H1 (cell line): ENCODE measurements around the gene ANKS1B. TPM values are rescaled to one million over a fixed set of nuclear protein-coding genes. Genes with fewer than 3 reads are reported as not detected.

Source experiments
- CTCF ChIA-PET: fragments of 300-600 bp; sonication (Branson Sonifier 250); formaldehyde crosslinking; loops from one replicate; lab custom pipeline; 2021; ENCODE audit not compliant: partially characterized antibody; lab: Charles Lee
- POLR2A ChIA-PET: fragments of 300-600 bp; sonication (Branson Sonifier 250); formaldehyde crosslinking; loops from one replicate; lab custom pipeline; 2021; ENCODE audit warnings: inconsistent platforms; ENCODE audit not compliant: partially characterized antibody; lab: Charles Lee
- DNase-seq, 2 experiments: peaks; one replicate each; pipeline versions ENCODE4 v3.0.0 to v3.0.0-alpha.2; 2010 to 2022; ENCODE audit warnings: low spot score in 2 of 2, low read depth in 1 of 2, mixed read lengths in 1 of 2
- FAIRE-seq: peaks from 2 replicates; lab custom pipeline; 2011; peaks lifted over from hg19 to GRCh38; lab: Jason Lieb, UNC
- H2AFZ ChIP-seq: 2 replicates; pipeline ENCODE4 v1.8.1; 2012; ENCODE audit warnings: low read length, inconsistent platforms
- H2AK5ac ChIP-seq: 2 replicates; pipeline ENCODE4 v1.6.1; 2013; ENCODE audit warnings: low read depth, low read length
- H2BK120ac ChIP-seq: replicated peaks from 2 replicates; pipeline ENCODE3; 2013; ENCODE audit warnings: low read depth, low read length, inconsistent platforms
- H2BK12ac ChIP-seq: 2 replicates; pipeline ENCODE4 v1.6.1; 2013; ENCODE audit warnings: low read depth, low read length
- H2BK15ac ChIP-seq: 2 replicates; pipeline ENCODE4 v1.6.1; 2013; ENCODE audit warnings: low read length
- H2BK20ac ChIP-seq: 2 replicates; pipeline ENCODE4 v1.6.1; 2013; ENCODE audit warnings: low read length
- H2BK5ac ChIP-seq: 2 replicates; pipeline ENCODE4 v1.6.1; 2013; ENCODE audit warnings: low read depth, low read length
- H3K14ac ChIP-seq: 2 replicates; pipeline ENCODE4 v1.6.1; 2013; ENCODE audit warnings: inconsistent platforms; ENCODE audit not compliant: insufficient read length
- H3K18ac ChIP-seq: 2 replicates; pipeline ENCODE4 v1.6.1; 2013; ENCODE audit warnings: low read length; ENCODE audit errors: extremely low read depth
- H3K23ac ChIP-seq: 2 replicates; pipeline ENCODE4 v1.6.1; 2013; ENCODE audit warnings: inconsistent platforms; ENCODE audit not compliant: insufficient read length
- H3K23me2 ChIP-seq: 2 replicates; pipeline ENCODE4 v1.6.1; 2013; ENCODE audit warnings: low read depth, low read length
- H3K27ac ChIP-seq: 2 replicates; pipeline ENCODE4 v1.6.1; 2011; ENCODE audit warnings: low read depth, low read length, inconsistent platforms
- H3K27me3 ChIP-seq, 4 experiments: replicated peaks in 1 of 4; 1 replicate in 1 of 4; 2 replicates in 3 of 4; pipeline versions ENCODE4 v1.6.1 to v1.8.1; 2011 to 2013; ENCODE audit warnings: low read length in 3 of 4, mild to moderate bottlenecking in 3 of 4, inconsistent platforms in 2 of 4, mixed read lengths in 2 of 4, moderate library complexity in 1 of 4; ENCODE audit not compliant: control insufficient read depth in 3 of 4, insufficient read depth in 3 of 4; ENCODE audit errors: extremely low read depth in 1 of 4
- H3K36me3 ChIP-seq, 4 experiments: 2 replicates each; pipeline versions ENCODE4 v1.6.1 to v1.8.1; 2011 to 2013; ENCODE audit warnings: mild to moderate bottlenecking in 4 of 4, low read length in 3 of 4, moderate library complexity in 2 of 4, control low read depth in 1 of 4, inconsistent platforms in 1 of 4; ENCODE audit not compliant: insufficient read depth in 4 of 4, control insufficient read depth in 2 of 4
- H3K4ac ChIP-seq: replicated peaks from 2 replicates; pipeline ENCODE3; 2013; ENCODE audit warnings: low read length, low read depth, mixed read lengths, inconsistent platforms; ENCODE audit not compliant: insufficient read length
- H3K4me1 ChIP-seq, 4 experiments: replicated peaks in 1 of 4; 1 replicate in 1 of 4; 2 replicates in 3 of 4; pipeline versions ENCODE4 v1.6.1 to v1.8.1; 2011 to 2013; ENCODE audit warnings: low read length in 3 of 4, inconsistent platforms in 2 of 4, mixed read lengths in 1 of 4; ENCODE audit not compliant: insufficient read depth in 4 of 4, control insufficient read depth in 3 of 4
- H3K4me2 ChIP-seq, 2 experiments: 2 replicates each; pipeline versions ENCODE4 v1.6.1 to v1.8.1; 2011 to 2013; ENCODE audit warnings: low read depth in 2 of 2, low read length in 2 of 2, control low read depth in 1 of 2, inconsistent platforms in 1 of 2, mild to moderate bottlenecking in 1 of 2; ENCODE audit not compliant: insufficient read depth in 1 of 2
- H3K4me3 ChIP-seq, 4 experiments: fragments of 200-600, 300-600 bp in 1 of 4; sonication (generic), shearing (Covaris generic), sonication (Bioruptor Twin) in 1 of 4; 2 replicates each; pipeline versions ENCODE4 v1.5.1 to v1.8.1; 2011 to 2016; ENCODE audit warnings: low read length in 4 of 4, low read depth in 3 of 4, control low read depth in 2 of 4, inconsistent platforms in 2 of 4, mild to moderate bottlenecking in 2 of 4, mixed read lengths in 1 of 4, moderate library complexity in 1 of 4; ENCODE audit not compliant: insufficient read depth in 2 of 4; ENCODE audit errors: extremely low read depth in 1 of 4
- H3K56ac ChIP-seq: replicated peaks from 2 replicates; pipeline ENCODE3; 2013; ENCODE audit warnings: low read depth, mild to moderate bottlenecking, mixed read lengths, low read length, inconsistent platforms; ENCODE audit not compliant: insufficient read length
- H3K79me1 ChIP-seq: 2 replicates; pipeline ENCODE4 v1.6.1; 2013; ENCODE audit warnings: low read depth, low read length, control low read depth
- H3K79me2 ChIP-seq, 2 experiments: 2 replicates each; pipeline versions ENCODE4 v1.6.1 to v1.8.1; 2012 to 2013; ENCODE audit warnings: low read length in 2 of 2, mild to moderate bottlenecking in 2 of 2, inconsistent platforms in 1 of 2; ENCODE audit not compliant: insufficient read depth in 2 of 2, control insufficient read depth in 1 of 2
- H3K9ac ChIP-seq, 4 experiments: replicated peaks in 1 of 4; 1 replicate in 1 of 4; 2 replicates in 3 of 4; pipeline versions ENCODE4 v1.6.1 to v1.8.1; 2011 to 2013; ENCODE audit warnings: low read depth in 3 of 4, low read length in 3 of 4, control low read depth in 2 of 4, mild to moderate bottlenecking in 2 of 4, moderate library complexity in 2 of 4, inconsistent platforms in 1 of 4; ENCODE audit errors: extremely low read depth in 1 of 4
- H3K9me3 ChIP-seq, 2 experiments: 2 replicates each; pipeline versions ENCODE4 v1.6.1 to v1.8.1; 2012 to 2013; ENCODE audit warnings: mild to moderate bottlenecking in 2 of 2, moderate library complexity in 2 of 2, control low read depth in 1 of 2, inconsistent platforms in 1 of 2, low read depth in 1 of 2, low read length in 1 of 2, mixed read lengths in 1 of 2; ENCODE audit not compliant: insufficient read depth in 2 of 2
- H4K20me1 ChIP-seq, 2 experiments: replicated peaks in 1 of 2; 2 replicates each; pipeline versions ENCODE3 to v1.8.1; 2011 to 2013; ENCODE audit warnings: inconsistent platforms in 2 of 2, low read length in 2 of 2, mild to moderate bottlenecking in 1 of 2; ENCODE audit not compliant: insufficient read depth in 2 of 2, control insufficient read depth in 1 of 2
- H4K5ac ChIP-seq: 2 replicates; pipeline ENCODE4 v1.6.1; 2013; ENCODE audit warnings: low read length, low read depth, mixed read lengths, inconsistent platforms; ENCODE audit not compliant: insufficient read length
- H4K8ac ChIP-seq: 2 replicates; pipeline ENCODE4 v1.8.0; 2013; ENCODE audit warnings: mild to moderate bottlenecking, moderate library complexity, low read length, inconsistent platforms; ENCODE audit not compliant: insufficient read depth; ENCODE audit errors: extremely low read depth
- H4K91ac ChIP-seq: replicated peaks from 2 replicates; pipeline ENCODE3; 2013; ENCODE audit warnings: low read length, mixed read lengths, inconsistent platforms; ENCODE audit not compliant: insufficient read length
- BCL11A ChIP-seq, 2 experiments: IDR thresholded peaks; one replicate each; pipeline ENCODE4 v1.6.1; 2011; ENCODE audit warnings: low read depth in 2 of 2, low read length in 2 of 2, mild to moderate bottlenecking in 2 of 2
- CHD2 ChIP-seq: IDR thresholded peaks from 2 replicates; pipeline ENCODE4 v1.6.1; 2012; ENCODE audit warnings: low read length, improper control_type of control experiment
- HDAC6 ChIP-seq: IDR thresholded peaks from one replicate; pipeline ENCODE4 v1.7.1; 2012; ENCODE audit warnings: low read depth, mild to moderate bottlenecking, inconsistent platforms, low read length, moderate library complexity
- JUND ChIP-seq: IDR thresholded peaks from 2 replicates; pipeline ENCODE4 v1.6.1; 2011; ENCODE audit warnings: mild to moderate bottlenecking, improper control_type of control experiment, low read length
- SP4 ChIP-seq: IDR thresholded peaks from 2 replicates; pipeline ENCODE4 v1.6.1; 2012; ENCODE audit warnings: low read length, inconsistent platforms
- SUZ12 ChIP-seq: fragments of 200-600 bp; sonication (generic); IDR thresholded peaks from 2 replicates; pipeline ENCODE4 v1.6.1; 2012; ENCODE audit warnings: mild to moderate bottlenecking, inconsistent platforms, low read length, moderate library complexity, mixed read lengths
- WGBS, 2 experiments: shearing (Covaris generic) in 1 of 2; methylation state at CpG; one replicate each; pipeline versions ENCODE4 v1.1.6 to v1.1.7; 2013 to 2015; ENCODE audit warnings: low lambda C conversion rate in 2 of 2, mixed read lengths in 2 of 2, inconsistent platforms in 1 of 2, low coverage in 1 of 2, missing lambda C conversion rate in 1 of 2; ENCODE audit not compliant: insufficient replicate concordance in 2 of 2, insufficient coverage in 1 of 2, insufficient read length in 1 of 2; ENCODE audit errors: extremely low coverage in 1 of 2, missing lambda C conversion rate in 1 of 2; 5-methylcytosine and 5-hydroxymethylcytosine counted together
- polyA plus RNA-seq, 7 experiments: library from polyadenylated mRNA; depleted of rRNA in 3 of 7; stranded (reverse) in 5 of 7; unstranded in 2 of 7; fragments of >200 nt in 5 of 7; fragments of 200-250 nt in 2 of 7; gene quantifications; 1 replicate in 5 of 7; 2 replicates in 1 of 7; 4 replicates in 1 of 7; pipeline versions ENCODE4 v1.2.1 to v1.2.3, GENCODE V29; 2011 to 2013; ENCODE audit warnings: missing spikeins in 2 of 7, mixed read lengths in 2 of 7
- total RNA-seq: library from RNA; stranded (reverse); fragmentation: NEBNext Ultra II Directional; extraction: Animal tissue kit (Norgen Biotek cat#: 25700); gene quantifications from 2 replicates; pipeline ENCODE4 v1.2.1, GENCODE V29; 2021

ANKS1B gene
- total and polyA plus RNA-seq, 2 of the 8 experiments (the other 6 are each of a cell fraction or from before 2014, with no cell fraction given), result 2.7 to 6.1 TPM

DNA sequence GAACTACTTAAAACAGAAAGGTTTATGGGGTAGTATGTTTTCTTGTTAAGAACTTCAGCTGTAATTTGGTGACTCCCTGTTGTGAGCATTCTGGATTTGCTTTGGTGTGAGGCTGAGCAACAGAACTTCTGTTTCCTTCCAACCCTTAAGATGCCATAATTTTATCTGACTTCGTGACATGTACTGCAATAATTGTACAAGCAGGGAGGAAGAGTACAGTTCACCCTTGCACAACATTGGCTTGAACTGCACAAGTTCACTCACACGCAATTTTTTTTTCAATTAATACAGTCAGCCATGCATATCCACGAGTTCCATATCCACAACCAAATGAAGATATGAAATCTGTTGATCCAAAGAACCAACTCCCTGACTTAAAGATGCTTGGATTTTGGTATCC is 42.9 kb upstream of the ANKS1B start (continued):
- TF ChIP-seq SP4, result no peak

- Histone ChIP-seq H3K4me1 (no peaks in the 10 kb centered on the region), H2BK20ac (no peak overlapping the region), H3K23ac (no peak overlapping the region), H3K14ac (no peak overlapping the region), H3K18ac (no peak overlapping the region), H4K8ac (no peak overlapping the region), H4K20me1 (no peaks in the 10 kb centered on the region), H3K56ac (no peak overlapping the region), H4K5ac (no peak overlapping the region), H3K9ac (no peak overlapping the region), H2BK15ac (no peak overlapping the region), H2BK5ac (no peak overlapping the region), H3K27me3 (no peaks in the 10 kb centered on the region), H3K27ac (no peak overlapping the region), H3K79me2 (no peaks in the 10 kb centered on the region), H4K91ac (no peak overlapping the region), H2AK5ac (no peak overlapping the region), H3K79me1 (no peaks in the 10 kb centered on the region), H2AFZ (no peak overlapping the region), H3K4me3 (no peak overlapping the region), H3K23me2 (no peaks in the 10 kb centered on the region), H3K9me3 (no peaks in the 10 kb centered on the region), H2BK12ac (no peak overlapping the region), H2BK120ac (no peak overlapping the region), H3K36me3 (no peaks in the 10 kb centered on the region), H3K4ac (no peak overlapping the region), H3K4me2 (no peak overlapping the region)
- DNase-seq (no peak), FAIRE-seq (no peak)
- CTCF ChIA-PET, result no interaction called here
- 96% methylated on average over 1 of the region's 1 CpG; no CpG with 5 or more reads in 1 of the 2 experiments for WGBS, 2 experiments
- TF ChIP-seq HDAC6 (no peak), SUZ12 (no peak), CHD2 (no peak), BCL11A (IDR thresholded peaks at IDR 0.05; ENCODE audit: low read depth in 2 of 2, low read length in 2 of 2) (no peak), JUND (no peak)
- POLR2A ChIA-PET, result no interaction called here
Observed at GRCh38 chr12:100026241-100026640, 41.5 kb upstream of the ANKS1B start.
